Measurements from ENCODE around the gene CLIP1. TPM values are rescaled to one million over a fixed set of nuclear protein-coding genes. Genes with fewer than 3 reads are reported as not detected.
A peak's percentile ranks its signal among the peaks of the same experiment; 100 is the strongest.

Gene CLIP1
- total RNA-seq, 1 donor from 2014 or later, result 135 TPM

- H3K36me3 ChIP-seq, result peaks cover 0 to 16% of the 10 kb centered on the region in 2 donors
- H3K9me3 ChIP-seq, result no peaks in the 10 kb centered on the region
- TF ChIP-seq POLR2A (IDR thresholded peaks at IDR 0.05), result no peak
- TF ChIP-seq POLR2AphosphoS5 (IDR thresholded peaks at IDR 0.05; ENCODE audit: insufficient read depth in 1 of 2, low read depth in 1 of 2), result no peak
- TF ChIP-seq CTCF (IDR thresholded peaks at IDR 0.05), result no peak
- H3K4me1 ChIP-seq, result no peaks in the 10 kb centered on the region
- no peak for DNase-seq (ENCODE audit: extremely low spot score in 2 of 2)
- no peak overlapping the region for H3K4me3 ChIP-seq
- H3K27ac ChIP-seq, result no peak overlapping the region
- no peaks in the 10 kb centered on the region for H3K27me3 ChIP-seq
- intact Hi-C loops (cut with DNase I), result no loop called here
Observed at GRCh38 chr12:122282061-122282460, 140.4 kb downstream of the CLIP1 start.

DNA sequence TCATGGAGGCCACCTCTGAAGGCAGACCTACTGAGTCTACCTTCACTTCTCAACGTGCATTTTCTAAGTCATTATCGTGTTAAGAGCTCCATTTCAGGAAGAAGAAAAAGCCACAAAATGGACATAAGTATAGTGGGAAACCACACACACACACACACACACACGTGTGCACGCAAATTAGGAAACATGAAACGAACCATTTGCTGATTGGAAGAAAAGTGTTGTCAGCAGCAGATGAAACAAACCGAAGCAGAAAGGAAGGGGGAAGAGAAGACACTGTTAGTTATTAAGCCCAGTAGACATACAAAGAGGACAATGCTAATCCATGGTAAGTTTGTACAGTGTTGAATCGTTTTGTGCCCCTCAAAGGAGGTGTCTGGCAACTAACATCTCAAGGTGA, 146.2 kb downstream of the CLIP1 start:
- intact Hi-C loops (cut with DNase I), result no loop called here
- Histone ChIP-seq H3K4me3 (no peak overlapping the region), H3K9me3 (no peaks in the 10 kb centered on the region), H3K4me1 (no peaks in the 10 kb centered on the region), H3K27me3 (no peaks in the 10 kb centered on the region), H3K27ac (no peak overlapping the region), H3K36me3 (peaks cover 4 to 46% of the 10 kb centered on the region in 2 donors)
- TF ChIP-seq CTCF (IDR thresholded peaks at IDR 0.05) (no peak), POLR2AphosphoS5 (IDR thresholded peaks at IDR 0.05; ENCODE audit: insufficient read depth in 1 of 2, low read depth in 1 of 2) (no peak), POLR2A (IDR thresholded peaks at IDR 0.05) (no peak)
- no peak for DNase-seq (ENCODE audit: extremely low spot score in 2 of 2)

- TF ChIP-seq CTCF (IDR thresholded peaks at IDR 0.05), result no peak
- no peak for TF ChIP-seq POLR2A (IDR thresholded peaks at IDR 0.05)
- no peak for TF ChIP-seq POLR2AphosphoS5 (IDR thresholded peaks at IDR 0.05; ENCODE audit: insufficient read depth in 1 of 2, low read depth in 1 of 2)
- Histone ChIP-seq H3K27ac (no peak overlapping the region), H3K4me1 (no peaks in the 10 kb centered on the region), H3K4me3 (no peak overlapping the region), H3K27me3 (no peaks in the 10 kb centered on the region), H3K9me3 (no peaks in the 10 kb centered on the region), H3K36me3 (peaks cover 4 to 53% of the 10 kb centered on the region in 2 donors)
- DNase-seq (ENCODE audit: extremely low spot score in 2 of 2), result no peak
- intact Hi-C loops (cut with DNase I), result no loop called here
Observed at GRCh38 chr12:122275459-122275858, 147.0 kb downstream of the CLIP1 start.

DNA sequence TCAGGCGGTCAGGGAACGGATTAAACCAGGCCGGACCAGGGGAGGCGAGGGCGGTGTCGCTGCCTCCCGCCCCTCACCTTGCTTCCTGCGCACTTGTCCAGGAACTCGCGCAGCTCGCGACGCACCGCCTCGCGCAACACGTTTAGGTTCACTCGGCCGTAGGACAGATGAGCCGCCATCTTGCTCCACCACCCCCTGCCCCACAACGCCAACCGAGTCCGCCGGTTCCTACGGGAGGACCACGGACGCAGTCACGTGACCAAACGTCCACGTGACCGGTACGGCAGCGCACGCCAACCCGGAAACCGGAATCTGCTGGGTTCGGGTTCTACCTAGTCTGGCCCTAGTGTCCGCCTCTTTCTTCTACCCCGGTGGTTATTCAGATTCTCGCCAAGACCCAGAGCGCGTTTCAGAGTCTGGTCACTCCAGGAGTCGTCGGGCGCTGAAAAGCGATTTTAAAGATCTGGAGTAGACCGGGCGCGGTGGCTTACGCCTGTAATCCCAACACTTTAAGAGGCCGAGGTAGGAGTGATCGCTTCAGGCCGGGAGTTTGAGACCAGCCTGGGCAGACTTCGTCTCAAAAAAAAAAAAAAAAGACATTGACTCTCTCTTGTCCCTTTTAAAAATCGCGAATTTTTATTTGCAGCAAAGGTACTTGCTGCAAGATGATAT, 156.1 kb downstream of the CLIP1 start, which contains the start of gene VPS33A:
TSS of gene VPS33A (minus strand) at position 265 of the 672 bp plus-strand sequence. CDS start at position 179, 86 bp downstream.
- DNase-seq (ENCODE audit: extremely low spot score in 2 of 2), result peak in 1 of 2 donors; percentile 96
- TF ChIP-seq POLR2AphosphoS5 (IDR thresholded peaks at IDR 0.05; ENCODE audit: insufficient read depth in 1 of 2, low read depth in 1 of 2) (peak; percentile 93 to 95), CTCF (IDR thresholded peaks at IDR 0.05) (no peak)
- Histone ChIP-seq H3K4me3 (peak within 1 kb of the TSS; percentile 80 to 88), H3K4me1 (peaks cover 19% of the 10 kb centered on the region), H3K9me3 (no peaks in the 10 kb centered on the region), H3K27ac (peak within 1 kb of the TSS; percentile 84), H3K36me3 (peaks cover 0 to 25% of the 10 kb centered on the region in 2 donors), H3K27me3 (no peaks in the 10 kb centered on the region)
- intact Hi-C loops (cut with DNase I), result no loop called here

DNA sequence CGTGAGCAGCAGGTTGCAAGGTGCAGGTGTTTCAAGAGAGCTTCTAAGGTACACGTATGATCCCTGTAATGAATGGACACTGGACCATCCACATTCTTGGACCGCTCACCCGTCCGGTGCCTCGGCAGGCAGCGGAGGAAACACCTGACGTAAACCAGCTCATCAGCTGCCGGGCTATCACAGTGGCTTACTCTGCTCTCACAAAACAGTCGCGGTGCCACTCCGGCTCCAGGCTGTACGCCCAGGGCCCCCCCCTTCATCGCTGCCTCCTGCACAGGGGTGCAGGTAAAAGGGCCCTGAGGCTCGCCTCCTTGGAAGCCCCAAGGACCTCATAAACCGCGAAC, 156.6 kb downstream of the CLIP1 start:
- H3K9me3 ChIP-seq, result no peaks in the 10 kb centered on the region
- DNase-seq (ENCODE audit: extremely low spot score in 2 of 2), result peak in 1 of 2 donors; percentile 87
- H3K4me3 ChIP-seq, result peak overlapping the region; percentile 80 to 88
- no peaks in the 10 kb centered on the region for H3K27me3 ChIP-seq
- peaks cover 19% of the 10 kb centered on the region for H3K4me1 ChIP-seq
- intact Hi-C loops (cut with DNase I), result no loop called here
- TF ChIP-seq POLR2AphosphoS5 (IDR thresholded peaks at IDR 0.05; ENCODE audit: insufficient read depth in 1 of 2, low read depth in 1 of 2) (no peak), POLR2A (IDR thresholded peaks at IDR 0.05) (no peak), CTCF (IDR thresholded peaks at IDR 0.05) (no peak)
- peaks cover 0 to 25% of the 10 kb centered on the region in 2 donors for H3K36me3 ChIP-seq
- peak overlapping the region; percentile 84 for H3K27ac ChIP-seq

All from vagina (tissue), 2 donors.